ENCODE results near the gene TMEM87A. TPM values are rescaled to one million over a fixed set of nuclear protein-coding genes. Genes with fewer than 3 reads are reported as not detected.

TMEM87A gene
- total and polyA plus RNA-seq, 12 donors = 10.3 to 25.9 (median 20.2) TPM

- H3K36me3 ChIP-seq = peaks cover 0 to 100% (median 35%) of the 10 kb centered on the region in 9 donors
- H3K27me3 ChIP-seq = no peaks in the 10 kb centered on the region
- ATAC-seq = no peak
- TF ChIP-seq CTCF (IDR thresholded peaks at IDR 0.05) = no peak
- no peak overlapping the region for H3K27ac ChIP-seq
- DNase-seq = no peak
- intact Hi-C loops (cut with DNase I) = no loop called here
- H3K9me3 ChIP-seq = no peaks in the 10 kb centered on the region
- H3K4me1 ChIP-seq = peaks cover 0 to 10% (median 0%) of the 10 kb centered on the region in 9 donors
- 94 to 96% methylated on average over 1 of the region's 1 CpG for WGBS, 2 donors
- H3K4me3 ChIP-seq = no peak overlapping the region
These were observed 58.6 kb downstream of the TMEM87A start for GRCh38 chr15:42214600-42214999.

GRCh38 chr15:42213511-42213910 is 59.7 kb downstream of the TMEM87A start:
- ATAC-seq (no peak), DNase-seq (no peak)
- no peak for TF ChIP-seq CTCF (IDR thresholded peaks at IDR 0.05)
- peaks cover 0 to 12% (median 3%) of the 10 kb centered on the region in 9 donors for H3K4me1 ChIP-seq
- no peak overlapping the region for H3K27ac ChIP-seq
- no peak overlapping the region for H3K4me3 ChIP-seq
- H3K9me3 ChIP-seq = no peaks in the 10 kb centered on the region
- no peaks in the 10 kb centered on the region for H3K27me3 ChIP-seq
- intact Hi-C loops (cut with DNase I) = no loop called here
- peaks cover 0 to 95% (median 34%) of the 10 kb centered on the region in 9 donors for H3K36me3 ChIP-seq

GRCh38 chr15:42210696-42211095 is 62.5 kb downstream of the TMEM87A start:
- DNase-seq = no peak
- H3K36me3 ChIP-seq = peaks cover 0 to 71% (median 22%) of the 10 kb centered on the region in 9 donors
- intact Hi-C loops (cut with DNase I) = no loop called here

GRCh38 chr15:42207674-42208579 is 65.3 kb downstream of the TMEM87A start, which contains the start of gene VPS39:
VPS39 (minus strand) TSS chr15:42208304; CDS start chr15:42208153, 151 bp downstream.
- Histone ChIP-seq H3K9me3 (no peaks in the 10 kb centered on the region), H3K27ac (peak within 1 kb of the TSS; percentile 49 to 91 (median 84)), H3K36me3 (peaks cover 0 to 47% (median 19%) of the 10 kb centered on the region in 9 donors), H3K27me3 (no peaks in the 10 kb centered on the region), H3K4me1 (peaks cover 2 to 31% (median 21%) of the 10 kb centered on the region in 9 donors), H3K4me3 (peak within 1 kb of the TSS; percentile 70 to 98 (median 84))
- DNase-seq = peak; percentile 86 to 89
- no peak for TF ChIP-seq CTCF (IDR thresholded peaks at IDR 0.05)
- WGBS, 2 donors = 1% methylated on average over 45 of the region's 45 CpGs
- intact Hi-C loops (cut with DNase I) = no loop called here
- ATAC-seq = peak; percentile 96 to 99 (median 98)

More at GRCh38 chr15:42210696-42211095, 62.5 kb downstream of the TMEM87A start:
- no peaks in the 10 kb centered on the region for H3K9me3 ChIP-seq
- H3K27me3 ChIP-seq = no peaks in the 10 kb centered on the region
- no peak for TF ChIP-seq CTCF (IDR thresholded peaks at IDR 0.05)
- peaks cover 2 to 26% (median 20%) of the 10 kb centered on the region in 9 donors for H3K4me1 ChIP-seq
- 95 to 96% methylated on average over 4 of the region's 4 CpGs for WGBS, 2 donors
- ATAC-seq = no peak
- H3K27ac ChIP-seq = no peak overlapping the region
- H3K4me3 ChIP-seq = no peak overlapping the region

Measured in heart right ventricle (tissue), 16 donors.